A549 (cell line): ENCODE data around the gene CYP4F2. TPM values are rescaled to one million over a fixed set of nuclear protein-coding genes. Genes with fewer than 3 reads are reported as not detected.

Experiments
- ATAC-seq, 2 experiments: fragments of 200-7000 bp in 1 of 2; fragments of >200 bp in 1 of 2; cut with Nextera tagmentation in 1 of 2; cut with Tn5 transposase in 1 of 2; 3 replicates each; pipeline versions ENCODE4 v1.8.0 to v1.9.1; 2018 to 2020; ENCODE audit warnings: mild to moderate bottlenecking in 1 of 2, moderate library complexity in 1 of 2
- CTCF ChIA-PET: fragments of 300-600 bp; sonication (Branson Sonifier 250); formaldehyde crosslinking; extraction: SDS; loops from one replicate; lab custom pipeline; 2021; ENCODE audit warnings: antibody characterized with exemption, inconsistent platforms; lab: Yijun Ruan, JAX
- POLR2A ChIA-PET: fragments of 350-600 bp; formaldehyde crosslinking; extraction: SDS; loops from one replicate; lab custom pipeline; 2021; ENCODE audit warnings: antibody characterized with exemption, inconsistent platforms; lab: Yijun Ruan, JAX
- DNase-seq, 2 experiments: peaks; one replicate each; pipeline versions ENCODE4 v3.0.0 to v3.0.0-alpha.2; 2011 to 2016; ENCODE audit warnings: low read depth in 1 of 2, low spot score in 1 of 2
- FAIRE-seq: peaks from 2 replicates; lab custom pipeline; 2011; peaks lifted over from hg19 to GRCh38; lab: Jason Lieb, UNC
- H3K27ac ChIP-seq, 2 experiments: fragments of >200 bp; sonication (Bioruptor Twin); formaldehyde crosslinking; 3 replicates each; pipeline ENCODE4 v1.5.1; 2016 to 2017
- H3K4me1 ChIP-seq: fragments of >200 bp; sonication (Bioruptor Twin); formaldehyde crosslinking; 3 replicates; pipeline ENCODE4 v1.6.1; 2016
- H3K4me2 ChIP-seq: fragments of >200 bp; sonication (Bioruptor Twin); formaldehyde crosslinking; 3 replicates; pipeline ENCODE4 v1.6.1; 2016
- H3K4me3 ChIP-seq: fragments of >200 bp; sonication (Bioruptor Twin); formaldehyde crosslinking; 3 replicates; pipeline ENCODE4 v1.5.1; 2016
- H3K9me3 ChIP-seq: fragments of >200 bp; sonication (Bioruptor Twin); formaldehyde crosslinking; 3 replicates; pipeline ENCODE4 v1.6.1; 2016
- ATOH8 ChIP-seq: fragments of 250-450 bp; sonication (Bioruptor Pico); IDR thresholded peaks from 2 replicates; pipeline ENCODE4 v1.5.0; 2020; ENCODE audit warnings: low read depth, mild to moderate bottlenecking, moderate library complexity
- BHLHE40 ChIP-seq: IDR thresholded peaks from 2 replicates; pipeline ENCODE4 v1.6.1; 2012; ENCODE audit warnings: low read depth, low read length, inconsistent platforms
- CEBPB ChIP-seq, 2 experiments: fragments of >200 bp in 1 of 2; sonication (Bioruptor Twin) in 1 of 2; formaldehyde crosslinking in 1 of 2; IDR thresholded peaks; 2 replicates each; pipeline ENCODE4 v1.6.1; 2012 to 2016
- CHD2 ChIP-seq: fragments of 150-350 bp; IDR thresholded peaks from 2 replicates; pipeline ENCODE4 v1.6.1; 2014; ENCODE audit warnings: low read length; ENCODE audit not compliant: partially characterized antibody
- ELK1 ChIP-seq: fragments of 150-350 bp; IDR thresholded peaks from 2 replicates; pipeline ENCODE4 v1.6.1; 2014; ENCODE audit warnings: low read depth, mild to moderate bottlenecking, low read length
- ESRRA ChIP-seq: fragments of 150-350 bp; IDR thresholded peaks from 2 replicates; pipeline ENCODE4 v1.6.1; 2014; ENCODE audit warnings: mild to moderate bottlenecking, low read length, borderline replicate concordance
- FOSL2 ChIP-seq, 2 experiments: fragments of 450-650 bp in 1 of 2; fragments of >200 bp in 1 of 2; sonication (Bioruptor Twin) in 1 of 2; formaldehyde crosslinking; IDR thresholded peaks; 2 replicates each; pipeline versions ENCODE4 v1.5.0 to v1.6.1; 2016 to 2020; ENCODE audit warnings: mild to moderate bottlenecking in 1 of 2, moderate library complexity in 1 of 2
- GATA3 ChIP-seq: IDR thresholded peaks from 2 replicates; pipeline ENCODE4 v1.6.1; 2012; ENCODE audit warnings: borderline replicate concordance
- HDAC2 ChIP-seq: fragments of 200-600 bp; sonication (generic); IDR thresholded peaks from 2 replicates; pipeline ENCODE4 v1.6.1; 2016
- HES2 ChIP-seq: fragments of >200 bp; sonication (Bioruptor Twin); formaldehyde crosslinking; IDR thresholded peaks from 2 replicates; pipeline ENCODE4 v1.6.1; 2016
- HMGXB4 ChIP-seq: fragments of 250-450 bp; sonication (Bioruptor Pico); IDR thresholded peaks from 2 replicates; pipeline ENCODE4 v1.5.0; 2021; ENCODE audit warnings: mild to moderate bottlenecking, moderate library complexity, borderline replicate concordance
- KDM1A ChIP-seq: fragments of 200-600 bp; sonication (generic); IDR thresholded peaks from 2 replicates; pipeline ENCODE4 v1.6.1; 2016; ENCODE audit warnings: low read depth, mild to moderate bottlenecking
- KDM5A ChIP-seq: fragments of 200-600 bp; sonication (generic); IDR thresholded peaks from 2 replicates; pipeline ENCODE4 v1.6.1; 2016; ENCODE audit warnings: antibody characterized with exemption, mild to moderate bottlenecking
- MAX ChIP-seq: IDR thresholded peaks from 2 replicates; pipeline ENCODE4 v1.6.1; 2012
- MAZ ChIP-seq: fragments of 150-350 bp; IDR thresholded peaks from 2 replicates; pipeline ENCODE4 v1.6.1; 2014; ENCODE audit warnings: antibody characterized with exemption, low read depth, low read length, borderline replicate concordance
- PBX3 ChIP-seq: IDR thresholded peaks from 2 replicates; pipeline ENCODE4 v1.6.1; 2012
- PHF8 ChIP-seq: fragments of 200-600 bp; sonication (generic); IDR thresholded peaks from 2 replicates; pipeline ENCODE4 v1.6.1; 2016; ENCODE audit warnings: low read depth, mild to moderate bottlenecking, antibody characterized with exemption, moderate library complexity, borderline replicate concordance
- POLR2AphosphoS2 ChIP-seq: conservative IDR thresholded peaks from 2 replicates; pipeline ENCODE4 v1.6.1; 2012; ENCODE audit warnings: low read length, improper control_type of control experiment, inconsistent platforms
- RFX5 ChIP-seq: fragments of 450-650 bp; IDR thresholded peaks from 2 replicates; pipeline ENCODE4 v1.7.1; 2014; ENCODE audit warnings: antibody characterized with exemption, mild to moderate bottlenecking, moderate library complexity
- RNF2 ChIP-seq: fragments of 200-600 bp; sonication (generic); IDR thresholded peaks from 2 replicates; pipeline ENCODE4 v1.6.1; 2016; ENCODE audit warnings: low read depth, mild to moderate bottlenecking, antibody characterized with exemption, moderate library complexity, borderline replicate concordance
- ZNF302 ChIP-seq: fragments of 250-450 bp; sonication (Bioruptor Pico); IDR thresholded peaks from 2 replicates; pipeline ENCODE4 v1.9.0; 2021; ENCODE audit warnings: inconsistent platforms, mild to moderate bottlenecking, moderate library complexity
- WGBS: methylation state at CpG from one replicate; pipeline ENCODE4 v1.1.6; 2017; ENCODE audit errors: missing lambda C conversion rate; 5-methylcytosine and 5-hydroxymethylcytosine counted together
- polyA plus RNA-seq, 4 experiments: library from polyadenylated mRNA; depleted of rRNA in 3 of 4; stranded (reverse); fragments of >200 nt; fragmentation: RNase III in 1 of 4; extraction: RNeasy Plus Mini Kit Qiagen cat#74134 plus additional on column Dnase treatment in 1 of 4; gene quantifications; 2 replicates in 3 of 4; 3 replicates in 1 of 4; pipeline ENCODE4 v1.2.3, GENCODE V29; 2011 to 2017

Gene CYP4F2
- polyA plus RNA-seq, 2 of the 4 experiments (the other 2 are of a cell fraction) = 0.13 to 0.43 TPM

GRCh38 chr19:15871570-15871969, 26.3 kb downstream of the CYP4F2 start:
- Histone ChIP-seq H3K27ac (no peak overlapping the region), H3K4me1 (no peaks in the 10 kb centered on the region), H3K4me3 (no peak overlapping the region), H3K9me3 (no peaks in the 10 kb centered on the region), H3K4me2 (no peak overlapping the region)
- no peak for FAIRE-seq
- ChIA-PET CTCF (interaction anchor here (1.2 kb wide), 1 partner anchor 244 kb away, joined by 4 read pairs; no protein-coding TSS in a partner anchor), POLR2A (no interaction called here)
- no peak for ATAC-seq
- TF ChIP-seq KDM1A (no peak), HMGXB4 (CRISPR knock-in tag) (no peak), HES2 (no peak), GATA3 (no peak), RFX5 (no peak), BHLHE40 (no peak), RNF2 (no peak), PBX3 (no peak), PHF8 (no peak), MAZ (no peak), HDAC2 (no peak), FOSL2 (IDR thresholded peaks at IDR 0.05) (no peak), FOSL2 (CRISPR knock-in tag; IDR thresholded peaks at IDR 0.05) (no peak), CHD2 (no peak), ESRRA (no peak), ZNF302 (CRISPR knock-in tag) (no peak), MAX (no peak), KDM5A (no peak), POLR2AphosphoS2 (no peak), ELK1 (no peak)
- 31% methylated on average over 8 of the region's 11 CpGs for WGBS
- DNase-seq = no peak

GRCh38 chr19:15869873-15870272, 28.0 kb downstream of the CYP4F2 start:
- POLR2A ChIA-PET = interaction anchor here (1.1 kb wide), 1 partner anchor 33 kb away, joined by 3 read pairs; no protein-coding TSS in a partner anchor
- Histone ChIP-seq H3K4me3 (no peak overlapping the region), H3K4me1 (no peaks in the 10 kb centered on the region), H3K9me3 (no peaks in the 10 kb centered on the region), H3K27ac (no peak overlapping the region), H3K4me2 (no peak overlapping the region)
- no peak for TF ChIP-seq CEBPB (IDR thresholded peaks at IDR 0.05)
- TF ChIP-seq KDM1A = no peak
- no peak for TF ChIP-seq ATOH8 (CRISPR knock-in tag)
- DNase-seq (no peak), ATAC-seq (no peak), FAIRE-seq (no peak)
- CTCF ChIA-PET = interaction anchor here (0.6 to 1.1 kb wide), 6 partner anchors 22 to 240 kb away, joined by 3 to 5 read pairs (median 3); no protein-coding TSS in a partner anchor
- 54% methylated on average over 4 of the region's 9 CpGs for WGBS
